AG08395 (cell line): ENCODE data around the gene NTHL1.
A peak's percentile ranks its signal among the peaks of the same experiment; 100 is the strongest.
"Not testable (repeated sequence)": the region's sequence is repeated elsewhere in the genome, so short reads cannot be mapped to it uniquely, and the experiment has no call there.

Experiments
- DNase-seq: peaks from one replicate; pipeline ENCODE4 v3.0.0; 2012; ENCODE audit warnings: mixed read lengths, low spot score

NTHL1 gene

GRCh38 chr16:2028146-2028545 is 19.5 kb downstream of the NTHL1 start:
- DNase-seq = no peak

GRCh38 chr16:2027024-2028010 is 20.3 kb downstream of the NTHL1 start:
- DNase-seq = no peak

GRCh38 chr16:2026461-2027023 is 21.1 kb downstream of the NTHL1 start, which contains the start of gene NHERF2:
NHERF2 (plus strand) TSS chr16:2026902; CDS start chr16:2027006, 104 bp downstream.
- DNase-seq = peak; percentile 63

GRCh38 chr16:2025878-2026460 is 21.7 kb downstream of the NTHL1 start:
- DNase-seq = no peak

DNA sequence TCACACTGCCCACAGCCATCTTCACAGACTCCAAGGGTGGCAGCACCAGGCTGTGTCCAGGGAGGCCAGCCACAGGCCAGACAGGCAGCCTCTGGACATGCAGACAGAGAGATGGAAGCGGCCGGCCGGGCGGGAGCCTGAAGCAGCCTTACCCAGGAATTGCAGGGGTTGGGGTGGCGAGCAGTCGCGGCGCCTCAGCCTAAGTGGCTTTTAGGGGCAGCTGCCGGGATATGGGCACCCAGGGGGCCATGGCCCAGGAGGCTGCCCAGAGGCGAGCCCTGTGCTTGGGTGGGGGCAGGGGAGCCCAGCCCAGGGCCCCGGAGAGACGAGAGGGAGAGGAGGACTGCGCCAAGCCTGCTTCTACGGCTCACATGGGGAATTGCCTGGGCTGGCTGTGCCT is 22.4 kb downstream of the NTHL1 start:
- no peak for DNase-seq

DNA sequence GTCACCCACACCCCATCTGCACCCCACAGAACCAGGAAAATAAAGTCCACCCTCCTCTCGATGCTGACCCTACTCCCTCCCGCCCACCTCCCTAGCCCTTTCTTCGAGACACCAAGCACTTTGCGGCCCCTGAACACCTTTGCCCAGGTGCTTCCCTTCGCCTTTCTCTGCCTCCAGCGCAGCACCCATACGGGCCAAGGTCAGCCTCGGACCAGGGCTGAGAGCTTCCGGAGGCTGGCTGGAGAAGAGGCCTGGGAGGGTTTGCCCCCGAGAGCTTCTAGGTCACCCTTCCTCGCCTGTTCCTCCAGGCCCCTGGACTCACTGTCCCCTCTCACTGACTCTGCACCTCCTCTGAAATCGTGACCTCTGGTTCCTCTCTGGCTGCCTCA is 23.6 kb downstream of the NTHL1 start:
- DNase-seq = no peak

- DNase-seq = peak; percentile 96
Measured at GRCh38 chr16:2023092-2024031, 24.3 kb downstream of the NTHL1 start.

- no peak for DNase-seq
Measured at GRCh38 chr16:2022723-2023091, 24.9 kb downstream of the NTHL1 start.

- no peak for DNase-seq
Measured at GRCh38 chr16:2019921-2020831, 27.5 kb downstream of the NTHL1 start.

GRCh38 chr16:2019518-2019920 is 28.1 kb downstream of the NTHL1 start, which contains the start of gene NPW:
NPW (plus strand) TSS chr16:2019785.
- DNase-seq = no peak

- DNase-seq = no peak
Measured at GRCh38 chr16:2016407-2016922, 31.2 kb downstream of the NTHL1 start.

DNA sequence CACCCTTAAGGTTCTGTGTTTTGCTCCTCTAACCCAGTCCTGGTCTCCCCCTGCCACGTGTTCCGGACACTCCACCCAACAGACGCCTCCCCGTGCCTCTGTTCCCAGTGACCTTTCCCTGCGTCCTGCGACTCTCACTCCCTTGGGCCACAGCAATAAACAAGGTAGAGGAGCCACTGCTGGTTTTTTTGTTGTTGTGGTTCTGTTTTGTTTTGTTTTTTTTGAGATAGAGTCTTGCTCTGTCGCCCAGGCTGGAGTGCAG is 31.8 kb downstream of the NTHL1 start:
- DNase-seq = no peak

DNA sequence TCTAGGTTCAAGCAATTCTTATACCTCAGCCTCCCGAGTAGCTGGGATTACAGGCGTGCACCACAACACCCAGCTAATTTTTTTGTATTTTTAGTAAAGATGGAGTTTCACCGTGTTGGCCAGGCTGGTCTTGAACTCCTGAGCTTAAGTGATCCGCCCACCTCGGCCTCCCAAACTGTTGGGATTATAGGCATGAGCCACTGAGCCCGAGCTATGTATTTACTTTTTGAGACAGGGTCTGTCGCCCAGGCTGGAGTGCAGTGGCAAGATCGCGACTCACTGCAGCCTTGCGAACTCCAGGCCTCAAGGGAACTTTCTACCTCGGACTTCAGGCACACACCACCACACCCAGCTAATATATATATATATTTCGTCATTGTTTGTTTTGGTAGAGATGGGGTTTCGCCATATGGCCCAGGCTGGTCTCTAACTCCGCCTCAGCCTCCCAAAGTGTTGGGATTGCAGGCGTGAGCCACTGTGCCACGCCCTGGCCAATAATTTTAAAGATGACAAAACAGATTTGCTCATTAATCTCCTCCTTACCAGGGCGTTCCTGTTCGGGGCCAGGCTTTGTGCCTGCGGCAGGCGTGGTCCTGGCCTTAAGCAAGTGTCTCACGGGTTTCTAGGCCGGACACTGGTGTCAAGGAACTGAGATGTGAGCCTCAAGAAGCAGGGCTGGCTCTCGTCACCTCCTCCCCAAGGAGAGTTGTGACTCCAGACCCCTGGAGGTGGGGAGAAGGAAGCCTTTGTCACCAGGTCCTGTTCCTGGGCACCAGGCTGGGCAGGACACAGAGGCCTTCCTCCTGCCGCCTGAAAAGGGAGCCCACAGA is 32.3 kb downstream of the NTHL1 start:
- DNase-seq = no peak

DNA sequence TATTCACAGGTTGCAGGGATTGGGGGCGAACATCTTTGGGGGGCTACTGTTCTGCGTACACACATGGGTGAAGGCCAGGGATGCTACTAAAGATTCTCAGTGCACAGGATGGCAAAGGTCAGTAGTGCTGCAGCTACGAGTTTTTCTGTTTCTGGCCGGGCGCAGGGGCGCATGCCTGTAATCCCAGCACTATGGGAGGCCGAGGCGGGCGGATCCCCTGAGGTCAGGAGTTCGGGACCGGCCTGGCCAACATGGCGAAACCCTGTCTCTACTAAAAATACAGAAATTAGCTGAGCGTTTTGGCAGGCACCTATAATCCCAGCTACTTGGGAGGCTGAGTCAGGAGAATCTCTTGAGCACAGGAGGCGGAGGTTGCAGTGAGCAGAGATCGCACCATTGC is 34.1 kb downstream of the NTHL1 start:
- DNase-seq = no peak

GRCh38 chr16:2011726-2012125 is 35.9 kb downstream of the NTHL1 start:
- not testable (repeated sequence) for DNase-seq

GRCh38 chr16:2009791-2010510 is 37.7 kb downstream of the NTHL1 start, which contains the start of gene ZNF598:
ZNF598 (minus strand) TSS chr16:2009821.
- peak; percentile 95 for DNase-seq

DNA sequence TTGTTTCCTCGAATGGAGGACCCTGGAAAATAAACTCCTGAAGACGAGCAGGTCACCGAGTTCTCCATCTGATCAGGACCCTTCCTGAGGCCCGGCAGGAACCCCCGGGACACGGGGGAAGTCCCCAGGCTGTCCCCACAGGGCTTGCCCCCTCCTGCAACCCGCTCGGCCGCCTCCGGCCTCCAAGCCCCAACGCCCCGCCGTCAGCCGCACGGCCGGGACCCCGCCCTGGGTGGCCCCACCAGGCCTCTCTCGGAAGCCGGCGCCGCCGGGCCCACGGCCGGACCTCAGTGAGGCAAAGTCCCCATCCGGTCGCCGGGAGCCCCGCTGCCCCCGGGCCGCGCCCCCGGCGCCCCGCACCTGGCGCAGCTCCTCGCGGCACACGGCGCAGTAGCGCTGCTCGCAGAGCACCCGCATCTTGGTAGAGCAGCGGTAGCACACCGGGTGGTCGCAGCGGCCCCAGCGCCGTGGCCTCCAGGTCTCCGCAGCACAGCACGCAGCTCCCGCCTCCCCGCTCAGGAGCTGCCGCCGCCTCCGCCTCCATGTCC is 38.4 kb downstream of the NTHL1 start:
- DNase-seq = no peak

DNA sequence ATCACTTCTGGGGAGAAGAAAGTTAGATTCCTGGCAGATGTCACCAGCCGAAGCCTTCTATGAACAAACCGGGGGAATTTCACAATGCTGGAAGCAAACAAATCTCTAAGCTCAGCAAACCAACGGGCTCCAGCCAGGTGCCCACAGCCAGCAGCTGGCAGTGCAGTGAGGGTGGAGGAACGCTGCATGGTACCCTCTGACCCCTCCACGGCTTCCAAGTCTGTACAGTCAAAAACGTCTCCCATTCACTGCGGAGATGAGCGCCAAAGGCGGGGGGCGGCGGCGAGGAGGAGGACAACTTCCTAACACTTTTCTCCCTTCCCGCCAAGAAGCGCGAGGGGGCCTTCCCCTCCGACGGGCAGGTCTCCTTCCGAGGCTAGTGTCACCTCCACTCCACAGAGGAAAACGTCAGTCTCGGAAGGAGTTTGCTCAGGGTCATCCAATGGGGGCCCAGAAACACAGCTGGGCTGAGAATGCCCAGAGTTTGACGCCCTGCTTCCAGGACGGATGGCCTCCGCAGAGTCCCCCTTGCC is 38.9 kb downstream of the NTHL1 start:
- DNase-seq = peak; percentile 45
